OCI-LY3 (cell line): ENCODE results near the gene PRSS22.

Experiments
- EZH2phosphoT487 ChIP-seq: fragments of 200-600 bp; shearing (Covaris generic); IDR thresholded peaks from 2 replicates; pipeline ENCODE4 v1.6.1; 2018; ENCODE audit warnings: antibody characterized with exemption, mixed run types, low read depth
- TF ChIP-seq, protein P1 (sequence below): fragments of 200-600, 300-600 bp; sonication (generic); IDR thresholded peaks from 2 replicates; pipeline ENCODE4 v1.5.1; 2014; ENCODE audit warnings: antibody characterized with exemption, low read length, low read depth

DNA sequence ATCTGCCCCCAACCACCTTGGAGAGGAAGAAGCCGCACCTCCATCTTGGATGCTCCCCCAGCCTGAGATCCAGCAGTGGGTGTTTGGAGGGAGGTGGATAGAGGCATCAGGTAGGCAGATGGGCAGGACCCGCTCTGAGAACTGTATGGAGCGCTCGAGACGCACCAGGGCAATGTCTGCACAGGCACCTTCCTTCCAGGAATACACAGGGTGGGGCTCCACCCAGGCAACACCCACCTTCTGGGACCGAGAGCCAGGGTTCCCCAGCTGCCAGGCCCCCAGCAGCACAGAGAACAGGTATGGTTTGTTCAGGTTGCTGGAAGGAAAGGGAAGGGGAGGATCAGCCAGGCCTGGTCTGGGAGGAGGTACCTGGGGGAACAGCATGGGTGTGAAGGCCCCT is 2.4 kb downstream of the PRSS22 start:
- TF ChIP-seq, protein P1, sequence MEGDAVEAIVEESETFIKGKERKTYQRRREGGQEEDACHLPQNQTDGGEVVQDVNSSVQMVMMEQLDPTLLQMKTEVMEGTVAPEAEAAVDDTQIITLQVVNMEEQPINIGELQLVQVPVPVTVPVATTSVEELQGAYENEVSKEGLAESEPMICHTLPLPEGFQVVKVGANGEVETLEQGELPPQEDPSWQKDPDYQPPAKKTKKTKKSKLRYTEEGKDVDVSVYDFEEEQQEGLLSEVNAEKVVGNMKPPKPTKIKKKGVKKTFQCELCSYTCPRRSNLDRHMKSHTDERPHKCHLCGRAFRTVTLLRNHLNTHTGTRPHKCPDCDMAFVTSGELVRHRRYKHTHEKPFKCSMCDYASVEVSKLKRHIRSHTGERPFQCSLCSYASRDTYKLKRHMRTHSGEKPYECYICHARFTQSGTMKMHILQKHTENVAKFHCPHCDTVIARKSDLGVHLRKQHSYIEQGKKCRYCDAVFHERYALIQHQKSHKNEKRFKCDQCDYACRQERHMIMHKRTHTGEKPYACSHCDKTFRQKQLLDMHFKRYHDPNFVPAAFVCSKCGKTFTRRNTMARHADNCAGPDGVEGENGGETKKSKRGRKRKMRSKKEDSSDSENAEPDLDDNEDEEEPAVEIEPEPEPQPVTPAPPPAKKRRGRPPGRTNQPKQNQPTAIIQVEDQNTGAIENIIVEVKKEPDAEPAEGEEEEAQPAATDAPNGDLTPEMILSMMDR: no peak
- no peak for TF ChIP-seq EZH2phosphoT487
